ENCODE results near the gene CATSPERZ.

CATSPERZ gene

GRCh38 chr11:64269540-64270220 lies 30.5 kb upstream of the CATSPERZ start:
- TF ChIP-seq, protein P1, sequence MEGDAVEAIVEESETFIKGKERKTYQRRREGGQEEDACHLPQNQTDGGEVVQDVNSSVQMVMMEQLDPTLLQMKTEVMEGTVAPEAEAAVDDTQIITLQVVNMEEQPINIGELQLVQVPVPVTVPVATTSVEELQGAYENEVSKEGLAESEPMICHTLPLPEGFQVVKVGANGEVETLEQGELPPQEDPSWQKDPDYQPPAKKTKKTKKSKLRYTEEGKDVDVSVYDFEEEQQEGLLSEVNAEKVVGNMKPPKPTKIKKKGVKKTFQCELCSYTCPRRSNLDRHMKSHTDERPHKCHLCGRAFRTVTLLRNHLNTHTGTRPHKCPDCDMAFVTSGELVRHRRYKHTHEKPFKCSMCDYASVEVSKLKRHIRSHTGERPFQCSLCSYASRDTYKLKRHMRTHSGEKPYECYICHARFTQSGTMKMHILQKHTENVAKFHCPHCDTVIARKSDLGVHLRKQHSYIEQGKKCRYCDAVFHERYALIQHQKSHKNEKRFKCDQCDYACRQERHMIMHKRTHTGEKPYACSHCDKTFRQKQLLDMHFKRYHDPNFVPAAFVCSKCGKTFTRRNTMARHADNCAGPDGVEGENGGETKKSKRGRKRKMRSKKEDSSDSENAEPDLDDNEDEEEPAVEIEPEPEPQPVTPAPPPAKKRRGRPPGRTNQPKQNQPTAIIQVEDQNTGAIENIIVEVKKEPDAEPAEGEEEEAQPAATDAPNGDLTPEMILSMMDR (IDR thresholded peaks at IDR 0.05; ENCODE audit: low read depth, low read length, missing control alignments), result no peak
- H3K4me3 ChIP-seq (ENCODE audit: low read depth, low read length), result peak overlapping the region; percentile 87

DNA sequence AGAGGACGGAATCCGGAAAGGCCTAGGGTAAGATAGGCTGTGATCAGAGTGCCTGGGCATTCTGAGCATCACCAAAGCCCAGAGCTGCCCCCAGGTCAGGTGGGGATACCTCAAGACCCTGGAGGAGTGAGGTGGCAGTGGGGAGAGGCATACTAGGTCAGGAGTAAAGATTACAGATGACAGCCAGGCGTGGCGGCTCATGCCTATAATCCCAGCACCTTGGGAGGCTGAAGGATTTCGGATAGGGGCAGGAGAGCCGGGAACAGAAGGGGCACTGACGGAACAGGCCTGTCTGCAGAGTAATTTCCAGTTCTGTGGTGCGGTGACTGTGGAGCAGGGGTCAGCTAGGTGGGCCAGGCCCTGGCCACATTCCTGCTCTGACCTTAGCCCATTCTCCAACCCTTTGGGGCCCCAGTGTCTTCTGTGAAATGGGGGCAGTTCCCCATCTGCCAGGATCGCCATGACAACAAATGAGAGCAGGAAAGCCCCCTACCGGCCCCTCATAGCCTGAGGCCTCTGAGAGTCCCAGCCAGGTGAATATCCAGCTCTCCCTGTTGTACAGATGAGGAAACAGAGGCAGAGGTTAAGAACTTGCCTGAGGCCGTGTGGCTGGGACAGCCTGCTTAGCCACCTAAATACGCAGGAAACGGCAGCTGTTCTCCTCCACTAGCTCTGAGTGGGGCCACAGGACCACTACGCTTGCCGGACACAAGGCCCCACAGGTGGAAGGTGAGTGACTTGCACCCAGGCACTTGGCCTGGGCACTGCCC lies 24.9 kb upstream of the CATSPERZ start:
- TF ChIP-seq, protein P1 (IDR thresholded peaks at IDR 0.05; ENCODE audit: low read depth, low read length, missing control alignments), result no peak
- H3K4me3 ChIP-seq (ENCODE audit: low read depth, low read length), result no peak overlapping the region
- no peak for DNase-seq (ENCODE audit: low read depth)

More at GRCh38 chr11:64269540-64270220, 30.5 kb upstream of the CATSPERZ start:
- peak; percentile 99 for DNase-seq (ENCODE audit: low read depth)

DNA sequence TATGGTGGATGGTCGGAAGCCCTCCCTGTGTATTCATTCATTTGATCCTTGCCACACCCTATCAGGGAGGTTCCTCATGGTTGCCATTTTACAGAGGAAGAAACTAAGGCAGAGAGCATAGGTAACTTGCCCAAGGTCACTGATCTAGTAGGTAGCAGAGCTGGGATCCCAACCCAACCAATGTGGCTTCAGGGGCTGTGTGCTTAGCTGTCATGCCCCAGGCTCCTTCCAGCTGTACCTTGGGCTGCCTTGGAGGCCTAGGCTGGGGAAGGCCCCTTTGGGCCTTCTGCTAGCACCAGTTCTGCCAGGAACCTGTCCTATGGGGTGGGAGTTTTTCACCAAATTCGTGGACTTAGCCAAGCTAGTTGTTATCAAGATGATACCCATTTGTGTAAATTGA lies 24.3 kb upstream of the CATSPERZ start:
- H3K4me3 ChIP-seq (ENCODE audit: low read depth, low read length), result no peak overlapping the region
- no peak for DNase-seq (ENCODE audit: low read depth)
- TF ChIP-seq, protein P1 (IDR thresholded peaks at IDR 0.05; ENCODE audit: low read depth, low read length, missing control alignments), result no peak

GRCh38 chr11:64276653-64277431 lies 23.3 kb upstream of the CATSPERZ start:
- TF ChIP-seq, protein P1 (IDR thresholded peaks at IDR 0.05; ENCODE audit: low read depth, low read length, missing control alignments), result no peak
- DNase-seq (ENCODE audit: low read depth), result no peak
- no peak overlapping the region for H3K4me3 ChIP-seq (ENCODE audit: low read depth, low read length)

- TF ChIP-seq, protein P1 (IDR thresholded peaks at IDR 0.05; ENCODE audit: low read depth, low read length, missing control alignments), result no peak
These were observed 21.5 kb upstream of the CATSPERZ start for GRCh38 chr11:64278576-64279190.

GRCh38 chr11:64281957-64282770 lies 18.0 kb upstream of the CATSPERZ start:
- no peak overlapping the region for H3K4me3 ChIP-seq (ENCODE audit: low read depth, low read length)
- DNase-seq (ENCODE audit: low read depth), result no peak
- TF ChIP-seq, protein P1 (IDR thresholded peaks at IDR 0.05; ENCODE audit: low read depth, low read length, missing control alignments), result no peak

More at GRCh38 chr11:64278576-64279190, 21.5 kb upstream of the CATSPERZ start:
- no peak for DNase-seq (ENCODE audit: low read depth)
- no peak overlapping the region for H3K4me3 ChIP-seq (ENCODE audit: low read depth, low read length)

All from GM12864 (cell line).